HG03575 (cell line): ENCODE data around the gene HLA-G.
"Not testable (repeated sequence)": the region's sequence is repeated elsewhere in the genome, so short reads cannot be mapped to it uniquely, and the experiment has no call there.

ENCODE experiments used
- ATAC-seq: cut with Tn5 transposase; IDR thresholded peaks from one replicate; pipeline ENCODE4 v1.9.1; 2021; ENCODE audit not compliant: unreplicated experiment, insufficient number of reproducible peaks, low FRiP score; ENCODE audit errors: extremely low read depth

HLA-G gene

DNA sequence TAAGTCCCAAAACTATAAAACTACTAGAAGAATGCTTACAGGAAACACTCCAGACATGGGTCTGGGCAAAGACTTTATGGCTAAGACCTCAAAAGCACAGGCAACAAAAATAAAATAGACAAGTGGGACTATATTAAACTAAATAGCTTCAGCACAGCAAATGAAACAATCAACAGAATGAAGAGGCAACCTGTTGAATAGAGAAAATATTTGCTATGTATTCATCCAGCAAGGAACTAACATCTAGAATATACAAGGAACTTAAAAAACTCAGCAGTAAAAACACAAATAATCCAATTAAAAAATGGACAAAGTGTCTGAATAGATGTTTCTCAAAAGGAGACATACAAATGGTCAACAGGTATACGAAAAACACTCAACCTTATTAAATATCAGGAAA, 30.4 kb downstream of the HLA-G start:
- no peak for ATAC-seq

- ATAC-seq: no peak
These were observed 34.1 kb downstream of the HLA-G start for GRCh38 chr6:29861521-29862255.

DNA sequence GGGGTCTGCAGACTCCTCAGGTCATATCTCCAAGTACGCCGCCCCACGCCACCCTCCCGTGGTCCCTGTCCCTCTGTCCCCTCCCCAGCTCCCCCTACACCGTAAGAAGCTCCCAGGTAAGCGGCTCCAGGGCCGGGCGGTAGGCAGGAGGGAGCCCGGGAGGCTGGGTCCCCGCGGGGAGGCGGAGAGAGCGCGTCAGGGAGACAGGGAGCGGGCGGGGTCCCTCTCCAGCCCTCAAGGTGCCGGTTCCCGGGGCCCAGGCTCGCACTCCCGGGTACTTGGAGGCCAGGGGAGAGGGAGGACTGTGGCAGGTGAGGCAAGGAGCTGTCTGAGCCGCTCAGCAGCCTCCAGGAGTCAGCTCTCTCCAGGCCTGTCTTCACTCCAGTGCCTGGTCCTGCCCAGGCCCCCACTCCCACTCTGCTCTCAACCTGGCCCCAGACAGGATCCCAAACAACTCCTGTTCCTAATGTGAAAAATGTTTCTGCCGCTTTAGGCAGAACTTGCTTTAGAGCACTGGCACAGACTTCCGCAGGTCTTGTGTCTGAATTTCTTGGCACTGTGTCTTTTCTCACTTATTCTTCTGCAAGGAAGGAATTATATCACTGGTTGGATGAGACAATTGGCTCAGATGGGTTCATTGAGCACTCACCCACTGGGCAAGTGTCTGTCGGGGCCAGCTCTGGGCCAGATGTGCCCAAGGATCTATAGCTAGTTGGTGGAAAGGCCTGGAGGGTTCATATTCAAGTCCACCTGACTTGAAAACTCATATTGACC, 36.6 kb downstream of the HLA-G start:
- ATAC-seq: no peak

DNA sequence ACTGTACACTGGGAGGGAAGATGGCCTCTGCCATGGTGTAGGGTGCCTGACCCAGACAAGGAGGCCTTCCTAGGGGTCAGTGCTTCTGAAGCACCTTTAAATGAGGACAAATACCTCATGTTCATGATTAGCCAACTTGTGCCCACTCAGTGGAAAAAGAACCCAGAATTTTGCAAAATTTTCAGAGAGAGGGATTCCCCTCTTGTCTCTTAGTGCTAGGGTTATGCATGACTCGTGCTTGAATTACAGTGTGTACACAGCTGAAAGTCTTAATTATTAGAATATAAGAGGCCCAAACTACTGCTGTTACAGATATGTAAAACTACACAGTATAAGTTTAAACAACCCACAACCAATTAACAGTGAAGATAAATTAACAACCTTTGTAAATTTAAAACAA, 38.0 kb downstream of the HLA-G start:
- no peak for ATAC-seq

GRCh38 chr6:29870104-29870503, 42.5 kb downstream of the HLA-G start:
- no peak for ATAC-seq

GRCh38 chr6:29872791-29873190, 45.2 kb downstream of the HLA-G start:
- ATAC-seq: no peak

- ATAC-seq: no peak
These were observed 47.6 kb downstream of the HLA-G start for GRCh38 chr6:29875257-29875656.

GRCh38 chr6:29875734-29876133, 48.1 kb downstream of the HLA-G start:
- ATAC-seq: not testable (repeated sequence)
